DMS53 treated with DMSO at 0.1 percent for 48 hours (cell line): ENCODE results near the gene KRTAP12-2.
"Not testable (repeated sequence)": the region's sequence is repeated elsewhere in the genome, so short reads cannot be mapped to it uniquely, and the experiment has no call there.

Source experiments
- DNase-seq: peaks from one replicate; lab custom pipeline; 2025; ENCODE audit not compliant: unreplicated experiment; lab: John Stamatoyannopoulos, UW

Gene KRTAP12-2

GRCh38 chr21:44686000-44686781, 19.5 kb upstream of the KRTAP12-2 start:
- no peak for DNase-seq

- DNase-seq: not testable (repeated sequence)
Measured at GRCh38 chr21:44685050-44685449, 18.3 kb upstream of the KRTAP12-2 start.

GRCh38 chr21:44684483-44684882, 17.8 kb upstream of the KRTAP12-2 start:
- DNase-seq: no peak

GRCh38 chr21:44684077-44684476, 17.4 kb upstream of the KRTAP12-2 start:
- no peak for DNase-seq

DNA sequence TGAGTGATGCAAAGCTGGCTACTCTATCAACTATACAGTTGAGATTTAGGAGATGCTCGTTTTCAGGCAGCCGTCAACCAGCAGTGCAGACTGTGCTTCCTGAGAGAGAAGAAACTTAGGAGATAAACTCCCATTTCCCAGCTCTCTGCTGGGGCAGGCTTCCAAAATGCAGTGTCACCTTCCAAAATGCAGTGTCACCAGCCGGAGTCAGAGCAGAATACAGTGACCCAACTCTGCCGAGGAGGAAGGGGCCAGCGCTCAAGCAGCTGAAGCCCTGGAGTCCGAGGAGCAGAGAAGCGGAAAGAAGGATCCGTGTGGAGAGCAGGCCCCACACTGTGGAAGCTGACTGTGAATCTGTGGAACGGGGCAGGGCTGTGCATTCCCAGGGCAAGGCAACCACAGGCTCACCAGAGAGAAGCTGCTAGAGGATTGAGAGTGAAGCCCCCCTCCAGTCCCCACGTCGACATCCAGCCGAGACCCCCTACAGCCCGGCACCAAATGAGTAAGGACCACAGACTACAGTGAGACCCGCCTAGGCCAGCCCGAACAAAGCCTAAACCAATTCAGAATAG, 15.9 kb upstream of the KRTAP12-2 start:
- DNase-seq: no peak

- no peak for DNase-seq
Measured at GRCh38 chr21:44681861-44682579, 15.3 kb upstream of the KRTAP12-2 start, which contains the start of gene KRTAP12-1. Gene KRTAP12-1, minus strand, starts transcription at chr21:44682163. Its CDS starts 40 bp downstream, at chr21:44682123.

DNA sequence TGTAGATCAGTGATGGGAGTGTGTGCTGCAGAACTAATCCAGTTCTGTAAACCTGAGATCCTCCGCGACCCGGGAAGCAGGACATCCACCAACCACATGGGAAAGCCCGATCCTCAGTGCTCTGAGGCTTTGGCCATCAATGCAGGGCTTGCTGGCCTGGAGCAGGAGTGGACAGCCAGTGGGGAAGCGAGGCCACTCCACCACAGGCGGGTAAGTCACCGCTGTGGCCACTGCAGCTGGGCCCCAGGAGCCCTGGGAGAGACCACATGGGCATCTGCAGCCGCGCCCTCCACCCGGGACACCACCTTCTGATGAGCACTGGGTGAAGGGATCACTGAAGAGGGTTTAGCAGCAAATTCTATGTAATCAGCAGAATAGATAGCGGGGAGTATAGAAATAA, 14.4 kb upstream of the KRTAP12-2 start:
- no peak for DNase-seq

DNA sequence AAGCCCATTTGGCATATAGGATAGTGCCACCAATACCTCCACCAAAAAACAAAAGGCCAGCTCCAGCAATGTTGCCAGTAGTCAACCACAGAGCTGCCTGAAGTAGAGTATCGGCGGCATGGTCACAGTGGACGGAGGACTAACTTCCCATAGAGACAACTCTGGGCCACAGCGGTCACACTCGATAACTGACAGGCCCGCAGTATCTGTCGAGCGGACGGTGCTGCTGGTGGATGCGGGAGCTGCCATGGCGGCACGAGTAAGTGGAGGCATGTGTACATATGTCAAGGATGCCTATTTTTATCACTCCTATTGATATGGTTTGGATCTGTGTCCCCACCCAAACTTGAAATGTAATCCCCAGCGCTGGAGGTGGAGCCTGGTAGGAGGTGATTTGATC, 11.2 kb upstream of the KRTAP12-2 start:
- no peak for DNase-seq

DNA sequence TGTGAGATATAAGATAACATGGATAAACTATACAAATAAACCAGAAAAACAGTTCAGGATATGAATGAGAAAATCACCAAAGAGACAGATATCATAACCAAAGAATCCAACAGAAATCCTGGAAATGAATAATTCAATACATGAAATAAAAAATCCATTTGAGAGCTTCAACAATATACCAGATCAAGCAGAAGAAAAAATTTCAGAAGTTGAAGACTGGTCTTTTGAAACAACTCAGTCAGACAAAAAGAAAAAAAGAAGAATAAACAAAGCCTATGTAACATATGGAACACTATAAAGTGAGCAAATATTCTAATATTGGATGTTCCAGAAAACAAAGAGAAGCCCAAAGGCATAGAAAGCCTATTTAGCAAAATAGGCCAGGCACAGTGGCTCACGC, 5.2 kb upstream of the KRTAP12-2 start:
- no peak for DNase-seq

DNA sequence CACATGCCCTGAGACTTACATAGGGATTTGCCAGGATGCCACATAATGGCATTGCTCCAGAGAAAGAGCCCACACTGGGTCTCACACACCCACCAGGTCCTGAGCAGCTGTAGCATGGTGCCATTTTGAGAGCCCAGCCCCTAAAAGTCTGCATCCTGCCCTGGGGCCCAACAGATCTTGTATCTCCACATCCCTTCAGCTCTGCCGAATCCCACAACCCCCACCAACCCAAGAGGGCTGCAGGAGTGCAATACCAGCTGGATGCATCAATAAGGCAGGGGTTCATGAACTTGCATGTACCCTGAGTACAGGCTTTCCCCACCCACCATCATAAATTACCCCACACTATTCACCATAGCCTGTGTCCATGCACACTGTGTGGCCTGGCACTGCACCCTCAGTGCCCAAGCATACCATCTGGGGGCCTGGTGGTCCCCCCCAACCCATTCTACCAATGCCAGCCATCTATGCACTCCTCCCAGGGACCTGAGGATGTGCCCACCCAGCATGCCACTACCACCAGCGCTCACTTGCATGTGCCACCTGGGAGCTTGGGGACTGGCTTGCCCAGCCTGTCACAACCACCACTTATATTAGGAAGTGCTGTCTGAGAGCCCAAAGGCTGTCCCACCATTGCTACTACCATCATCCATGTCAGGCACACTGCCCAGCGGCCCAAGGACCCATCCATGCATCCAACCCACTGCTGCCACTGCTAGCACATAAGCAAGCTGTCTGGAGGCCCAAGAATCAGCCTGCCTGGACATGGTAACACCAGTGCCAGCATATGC, 4.1 kb upstream of the KRTAP12-2 start:
- no peak for DNase-seq

GRCh38 chr21:44667612-44668011, 885 bp upstream of the KRTAP12-2 start:
- no peak for DNase-seq

DNA sequence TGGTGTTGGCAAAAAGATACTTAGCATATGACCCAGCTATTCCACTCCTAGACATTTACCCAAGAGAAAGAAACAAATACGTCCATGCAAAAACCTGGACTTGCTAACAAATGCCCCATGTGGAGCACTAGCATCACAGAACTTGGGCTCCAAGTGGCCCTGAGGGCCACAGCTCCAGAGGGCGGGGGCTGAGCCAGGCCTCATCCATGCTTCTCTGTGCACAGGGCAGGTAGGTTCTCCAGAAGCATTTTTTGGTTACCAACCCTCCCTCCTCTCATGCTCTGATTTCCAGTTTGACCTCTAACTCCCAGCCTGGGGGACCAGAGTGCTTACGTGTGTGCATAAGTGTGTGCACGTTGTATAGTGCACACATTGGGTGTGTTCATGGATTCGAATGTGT, 2.0 kb downstream of the KRTAP12-2 start:
- DNase-seq: no peak

DNA sequence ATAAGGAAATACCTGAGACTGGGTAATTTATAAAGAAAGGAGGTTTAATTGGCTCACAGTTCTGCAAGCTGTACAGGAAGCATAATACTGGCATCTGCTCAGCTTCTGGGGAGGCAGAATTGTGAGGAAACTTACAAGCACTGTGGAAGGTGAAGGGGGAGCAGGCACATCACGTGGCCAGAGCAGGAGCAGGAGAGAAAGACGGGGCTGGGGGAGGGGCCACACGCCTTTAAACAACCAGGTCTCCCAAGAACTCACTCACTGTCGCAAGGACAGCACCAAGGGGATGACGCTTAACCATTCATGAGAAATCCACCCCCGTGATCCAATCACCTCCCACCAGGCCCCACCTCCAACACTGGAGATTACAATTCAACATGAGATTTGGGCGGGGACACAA, 5.2 kb downstream of the KRTAP12-2 start:
- DNase-seq: not testable (repeated sequence)

GRCh38 chr21:44658913-44659595, 7.7 kb downstream of the KRTAP12-2 start:
- no peak for DNase-seq

DNA sequence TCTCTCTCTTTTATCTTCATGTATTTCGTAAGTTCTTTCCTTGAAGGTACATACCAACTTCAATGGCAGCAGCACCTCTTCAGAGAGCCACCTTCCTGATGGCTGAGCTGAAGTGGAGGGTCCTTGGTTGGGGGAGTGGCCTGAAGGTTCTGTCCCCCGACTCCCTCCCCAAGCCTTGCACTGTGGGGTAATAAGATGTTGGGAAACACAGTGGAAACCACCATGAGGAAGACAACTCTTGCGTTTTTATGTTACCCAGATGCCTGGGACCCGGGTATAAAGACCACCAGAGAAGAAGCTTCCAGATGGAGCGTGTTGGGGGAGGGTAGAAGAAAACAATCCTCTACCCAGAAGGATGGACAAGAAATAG, 8.2 kb downstream of the KRTAP12-2 start:
- no peak for DNase-seq

DNA sequence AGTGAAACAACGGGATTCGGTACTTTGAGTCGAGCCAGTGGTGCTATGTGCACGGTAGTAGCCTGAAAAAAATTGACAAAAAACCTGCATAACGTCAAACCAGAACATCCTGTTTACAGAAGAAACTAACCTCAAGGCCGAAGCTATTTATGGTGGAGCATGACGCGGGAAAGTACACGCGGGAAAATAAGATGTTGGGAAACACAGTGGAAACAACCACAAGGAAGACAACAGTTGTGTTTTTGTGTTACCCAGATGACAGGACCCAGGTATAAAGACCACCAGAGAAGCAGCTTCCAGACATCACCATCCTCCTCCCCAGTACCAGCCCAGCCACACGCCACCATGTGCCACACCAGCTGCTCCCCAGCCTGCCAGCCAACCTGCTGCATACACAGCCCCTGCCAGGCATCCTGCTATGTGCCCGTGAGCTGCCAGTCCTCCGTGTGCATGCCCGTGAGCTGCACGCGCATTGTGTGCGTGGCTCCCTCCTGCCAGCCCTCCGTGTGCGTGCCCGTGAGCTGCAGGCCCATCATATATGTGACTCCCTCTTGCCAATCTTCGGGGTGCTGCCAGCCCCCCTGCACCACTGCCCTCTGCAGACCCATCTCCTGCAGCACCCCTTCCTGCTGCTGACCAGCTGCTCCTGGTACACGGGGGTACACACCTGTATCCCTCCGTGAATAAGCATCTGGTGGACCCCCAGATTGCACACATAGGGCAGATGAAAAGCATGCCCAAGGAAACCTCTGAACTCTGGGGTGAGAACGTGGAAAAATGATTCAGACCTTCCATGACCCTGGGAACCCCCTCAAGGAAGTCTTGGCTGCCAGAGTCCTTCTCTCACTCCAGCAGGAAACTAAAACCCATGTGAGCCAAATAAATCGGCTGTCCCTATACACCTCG, 8.8 kb downstream of the KRTAP12-2 start, which contains the start of gene KRTAP12-3:
Gene KRTAP12-3, plus strand, starts transcription at position 298 of the 906 bp plus-strand sequence. Its CDS starts 48 bp downstream, at position 346.
- no peak for DNase-seq

DNA sequence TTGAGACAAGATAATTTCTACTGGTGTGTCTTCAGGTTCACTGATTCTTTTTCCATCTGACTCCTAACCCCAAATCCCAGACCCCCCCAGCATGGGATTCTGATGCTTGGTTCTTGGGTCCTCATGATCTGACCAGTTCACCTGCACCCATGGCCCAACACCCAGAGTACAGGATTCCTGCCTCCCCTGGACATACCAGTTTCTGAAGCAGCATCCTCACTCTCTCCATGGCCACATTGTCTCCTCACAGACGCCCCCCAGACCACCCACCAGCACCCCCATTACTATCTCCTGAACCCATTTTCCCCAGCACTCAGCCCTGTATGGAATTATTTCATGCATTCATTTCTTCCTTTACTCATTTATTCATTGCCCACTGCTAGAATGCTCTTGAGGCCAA, 9.9 kb downstream of the KRTAP12-2 start:
- DNase-seq: no peak

DNA sequence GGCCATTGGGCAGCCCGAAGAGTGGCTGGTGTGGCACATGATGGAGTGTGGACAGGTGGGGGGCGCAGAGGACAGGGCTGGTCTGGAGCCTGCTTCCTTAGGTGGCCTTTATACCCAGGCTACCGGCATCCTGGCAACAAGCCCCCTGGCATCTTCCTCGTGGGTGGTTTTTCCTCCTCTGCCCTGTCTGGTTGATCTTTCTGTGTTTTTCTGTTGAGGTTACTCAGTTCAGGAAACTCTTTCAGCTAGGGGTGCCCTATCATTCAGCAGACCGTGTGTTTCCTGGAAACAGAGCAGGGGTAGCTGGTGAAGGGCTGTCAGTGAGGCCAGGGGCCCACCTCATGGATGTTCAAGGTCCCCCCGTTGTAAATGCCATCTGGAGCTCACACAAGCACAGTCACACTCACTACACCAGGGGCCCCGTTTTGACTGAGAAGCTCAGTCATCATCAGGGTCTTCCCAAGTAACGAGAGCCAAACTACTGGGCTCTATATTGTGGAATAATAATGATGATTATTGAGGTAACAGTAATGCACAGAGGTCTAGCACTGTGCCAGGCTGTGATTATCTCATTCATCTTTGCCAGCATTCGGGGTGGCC, 12.1 kb downstream of the KRTAP12-2 start, which contains the start of gene KRTAP12-4:
Gene KRTAP12-4, minus strand, starts transcription at position 84 of the 600 bp plus-strand sequence. Its CDS starts 45 bp downstream, at position 39.
- DNase-seq: no peak
